H1 (cell line): ENCODE measurements around the gene CD164L2. TPM values are rescaled to one million over a fixed set of nuclear protein-coding genes. Genes with fewer than 3 reads are reported as not detected.

ENCODE experiments used
- BACH1 ChIP-seq: IDR thresholded peaks from 2 replicates; pipeline ENCODE4 v1.6.1; 2012; ENCODE audit warnings: low read length, improper control_type of control experiment
- CREB1 ChIP-seq: IDR thresholded peaks from 2 replicates; pipeline ENCODE4 v1.6.1; 2012; ENCODE audit warnings: inconsistent platforms
- polyA plus RNA-seq, 7 experiments: library from polyadenylated mRNA; depleted of rRNA in 3 of 7; stranded (reverse) in 5 of 7; unstranded in 2 of 7; fragments of >200 nt in 5 of 7; fragments of 200-250 nt in 2 of 7; gene quantifications; 1 replicate in 5 of 7; 2 replicates in 1 of 7; 4 replicates in 1 of 7; pipeline versions ENCODE4 v1.2.1 to v1.2.3, GENCODE V29; 2011 to 2013; ENCODE audit warnings: missing spikeins in 2 of 7, mixed read lengths in 2 of 7
- total RNA-seq: library from RNA; stranded (reverse); fragmentation: NEBNext Ultra II Directional; extraction: Animal tissue kit (Norgen Biotek cat#: 25700); gene quantifications from 2 replicates; pipeline ENCODE4 v1.2.1, GENCODE V29; 2021

CD164L2 gene
- total and polyA plus RNA-seq, 2 of the 8 experiments (the other 6 are each of a cell fraction or from before 2014, with no cell fraction given) = 3.3 TPM

DNA sequence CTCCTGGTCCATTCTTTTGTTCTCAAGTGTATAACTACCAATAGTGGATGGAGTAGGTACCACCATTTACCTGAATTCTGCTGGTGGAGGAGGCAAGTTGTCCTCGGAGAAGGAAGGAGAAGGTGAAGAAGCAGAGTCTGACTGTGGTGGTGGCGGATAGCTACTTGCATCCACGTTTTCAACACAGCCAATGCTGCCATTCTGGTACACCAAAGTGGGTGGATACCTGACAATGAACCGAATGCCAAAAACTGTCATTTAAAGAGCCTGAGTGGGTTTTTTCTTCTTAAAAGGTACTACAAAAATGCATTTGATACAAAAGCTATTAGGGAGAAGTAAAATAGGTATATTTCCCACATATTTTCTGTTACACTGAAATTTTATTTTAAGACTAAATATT is 29.4 kb upstream of the CD164L2 start (continued):
- TF ChIP-seq CREB1 = no peak
- TF ChIP-seq BACH1 = no peak
- TF ChIP-seq, all 59 proteins: peak for 0
